NCI-H1048 (cell line): ENCODE measurements around the gene NOX3.

ENCODE experiments used
- DNase-seq: peaks from one replicate; lab custom pipeline; 2025; lab: John Stamatoyannopoulos, UW

NOX3 gene

GRCh38 chr6:155399062-155399744 is 56.4 kb downstream of the NOX3 start:
- no peak for DNase-seq

DNA sequence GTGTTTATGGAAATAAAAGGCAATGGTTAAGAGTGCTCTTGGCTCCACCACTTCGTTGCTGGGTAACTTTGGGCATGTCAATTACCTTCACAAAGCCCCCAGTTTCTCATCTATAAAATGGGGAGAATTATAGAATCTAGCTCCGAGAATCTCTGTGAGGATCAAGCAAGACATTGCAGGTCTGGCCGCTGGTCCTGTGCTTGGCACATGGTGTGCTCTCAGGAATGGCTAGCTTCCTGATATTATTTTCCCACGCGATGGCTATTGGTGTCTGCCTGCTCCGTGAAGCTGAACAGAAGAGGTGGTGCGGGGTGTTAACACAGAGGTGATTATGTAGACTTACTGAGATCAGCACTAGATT is 57.0 kb downstream of the NOX3 start:
- DNase-seq: no peak

DNA sequence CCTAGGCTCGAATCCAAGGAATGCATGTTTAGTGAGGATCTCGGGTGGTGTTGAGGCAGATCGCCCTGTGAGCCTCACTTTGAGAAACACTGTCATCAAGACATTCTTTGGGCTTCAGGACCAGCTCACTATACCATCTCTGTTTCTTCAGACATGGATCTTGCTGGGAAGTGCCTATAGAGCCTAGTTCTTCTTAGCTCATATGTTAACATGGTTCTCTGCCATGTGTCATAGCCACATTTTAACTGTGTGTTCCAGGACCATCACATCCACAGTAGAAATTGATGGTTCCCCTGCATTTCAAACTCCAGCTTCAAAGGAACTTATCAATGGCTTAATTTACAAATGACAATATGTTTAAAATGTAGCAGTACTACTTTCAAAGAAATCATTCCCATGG is 57.4 kb downstream of the NOX3 start:
- DNase-seq: no peak

DNA sequence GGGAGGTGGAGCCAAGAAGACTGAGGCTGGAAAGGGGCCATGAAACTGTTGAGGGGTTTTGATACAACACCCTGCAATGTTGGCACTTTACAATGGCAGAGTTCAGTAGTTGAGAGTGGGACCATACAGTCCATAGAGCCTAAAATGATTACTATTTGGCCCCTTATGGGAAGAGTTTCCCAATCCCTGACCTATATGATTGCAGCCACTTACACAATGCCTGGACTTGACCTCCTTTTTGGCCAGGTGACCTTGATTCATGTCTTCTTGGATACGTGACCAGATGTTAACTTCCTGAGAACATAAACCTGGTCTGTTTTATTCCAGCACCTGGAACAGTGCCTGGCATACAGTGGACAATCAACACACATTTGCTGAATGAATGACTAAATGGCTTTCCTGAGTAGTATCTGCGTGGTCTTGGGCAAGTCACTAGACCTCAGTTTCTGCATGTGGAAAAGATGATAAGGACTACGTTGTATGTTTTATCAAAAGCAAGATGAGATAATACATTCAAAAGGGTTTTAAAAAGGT is 58.4 kb downstream of the NOX3 start:
- DNase-seq: no peak

GRCh38 chr6:155396605-155397004 is 59.0 kb downstream of the NOX3 start:
- DNase-seq: no peak

DNA sequence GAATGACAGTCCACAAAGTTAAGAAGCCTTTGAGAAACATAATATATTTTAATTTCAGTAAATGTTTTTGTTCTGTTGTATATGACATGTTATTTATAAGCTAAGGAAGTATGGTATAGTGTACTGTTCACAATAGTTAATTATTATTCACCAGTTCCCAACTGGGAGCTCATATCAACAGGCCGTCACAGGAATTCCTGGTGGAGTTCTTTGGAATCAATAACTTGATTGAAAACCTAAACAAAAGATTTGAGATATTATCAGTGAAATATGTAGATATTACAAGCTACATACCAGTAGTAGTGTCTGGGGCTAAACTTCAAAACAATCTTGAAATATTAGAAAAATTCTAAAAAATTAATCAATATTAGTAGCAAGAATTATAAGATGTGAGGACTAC is 60.3 kb downstream of the NOX3 start:
- no peak for DNase-seq

- no peak for DNase-seq
Measured at GRCh38 chr6:155389130-155389529, 66.5 kb downstream of the NOX3 start.

GRCh38 chr6:155388591-155388990 is 67.0 kb downstream of the NOX3 start:
- no peak for DNase-seq

GRCh38 chr6:155387481-155387880 is 68.2 kb downstream of the NOX3 start:
- DNase-seq: no peak

- no peak for DNase-seq
Measured at GRCh38 chr6:155384321-155384952, 71.2 kb downstream of the NOX3 start.

- no peak for DNase-seq
Measured at GRCh38 chr6:155383913-155384312, 71.7 kb downstream of the NOX3 start.

DNA sequence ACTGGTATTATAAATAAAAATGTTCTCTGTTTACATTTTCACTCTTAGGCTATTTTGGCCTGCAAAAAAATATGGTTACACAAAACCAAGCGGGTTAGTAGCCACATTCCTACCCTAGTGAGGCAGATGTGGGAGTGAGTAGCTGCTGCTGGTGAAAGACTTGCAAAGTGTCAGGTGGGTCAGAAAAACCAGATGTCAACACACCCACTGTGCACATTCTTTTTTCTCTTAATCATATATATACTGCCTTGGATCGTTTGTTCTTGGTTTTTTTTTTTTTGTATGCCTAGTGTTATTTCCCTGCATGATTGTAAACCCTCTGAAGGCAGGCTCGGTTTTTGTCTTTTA is 73.3 kb downstream of the NOX3 start:
- no peak for DNase-seq

GRCh38 chr6:155381673-155382337 is 73.8 kb downstream of the NOX3 start:
- DNase-seq: no peak

GRCh38 chr6:155380666-155381332 is 74.8 kb downstream of the NOX3 start:
- no peak for DNase-seq

GRCh38 chr6:155378724-155379123 is 76.9 kb downstream of the NOX3 start:
- DNase-seq: no peak

DNA sequence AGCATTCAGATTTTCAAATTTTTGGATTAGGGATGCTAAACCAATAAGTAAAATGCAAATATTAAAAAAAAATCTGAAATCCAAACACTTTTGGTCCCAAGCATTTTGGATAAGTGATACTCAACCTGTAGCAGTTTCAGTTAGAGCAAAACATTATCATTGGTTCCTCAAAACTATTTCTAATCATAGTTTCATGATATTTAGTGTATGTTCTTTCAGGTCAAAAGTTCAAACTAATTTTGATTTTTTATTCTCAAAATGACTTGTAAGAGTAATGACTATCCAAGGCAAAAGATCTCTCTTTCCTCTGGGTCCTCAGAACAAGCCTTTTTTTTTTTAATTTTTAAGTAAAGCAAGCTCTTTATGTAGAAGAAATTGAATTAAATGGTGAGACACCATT is 77.4 kb downstream of the NOX3 start:
- DNase-seq: no peak

- DNase-seq: no peak
Measured at GRCh38 chr6:155377061-155377460, 78.6 kb downstream of the NOX3 start.

- DNase-seq: no peak
Measured at GRCh38 chr6:155375801-155376200, 79.8 kb downstream of the NOX3 start.

GRCh38 chr6:155374681-155375080 is 81.0 kb downstream of the NOX3 start:
- no peak for DNase-seq

DNA sequence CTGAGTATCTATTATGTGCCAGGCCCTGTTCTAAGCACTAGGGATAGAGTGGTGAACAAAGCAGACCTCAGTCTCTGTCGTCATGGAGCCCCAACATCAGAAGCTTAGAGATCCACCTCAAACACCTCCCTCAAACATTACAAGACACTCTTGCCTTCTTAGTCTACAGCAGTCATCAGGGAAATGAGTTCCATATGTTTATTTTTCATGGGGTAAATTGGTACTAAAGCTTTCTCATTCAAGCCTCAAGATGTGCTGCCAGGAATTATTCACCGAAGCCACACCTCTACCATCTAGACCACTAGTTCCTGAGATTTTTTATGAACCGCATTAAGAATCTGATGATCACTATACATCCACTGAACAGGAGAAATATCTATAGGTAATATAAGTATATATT is 82.4 kb downstream of the NOX3 start:
- DNase-seq: no peak

GRCh38 chr6:155372256-155372655 is 83.4 kb downstream of the NOX3 start:
- no peak for DNase-seq

DNA sequence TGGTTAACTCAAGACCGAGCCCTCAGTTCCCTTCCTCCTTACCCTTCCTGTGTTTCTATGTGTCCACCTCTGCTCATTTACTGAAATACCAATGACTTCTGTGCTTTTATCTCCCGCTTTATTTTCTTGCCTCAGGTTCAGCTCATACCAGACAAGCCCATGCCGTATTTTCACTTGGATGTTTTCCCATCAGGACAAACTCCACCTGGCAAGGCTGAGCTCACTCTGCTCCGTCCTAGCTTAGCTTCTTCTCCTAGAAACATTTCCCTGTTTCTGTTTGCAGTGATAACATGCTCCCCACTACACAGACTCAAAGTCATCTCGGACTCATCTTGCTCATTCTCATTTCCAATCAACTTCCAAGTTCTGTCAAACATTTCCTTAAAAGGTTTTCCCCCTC is 84.4 kb downstream of the NOX3 start:
- DNase-seq: no peak

DNA sequence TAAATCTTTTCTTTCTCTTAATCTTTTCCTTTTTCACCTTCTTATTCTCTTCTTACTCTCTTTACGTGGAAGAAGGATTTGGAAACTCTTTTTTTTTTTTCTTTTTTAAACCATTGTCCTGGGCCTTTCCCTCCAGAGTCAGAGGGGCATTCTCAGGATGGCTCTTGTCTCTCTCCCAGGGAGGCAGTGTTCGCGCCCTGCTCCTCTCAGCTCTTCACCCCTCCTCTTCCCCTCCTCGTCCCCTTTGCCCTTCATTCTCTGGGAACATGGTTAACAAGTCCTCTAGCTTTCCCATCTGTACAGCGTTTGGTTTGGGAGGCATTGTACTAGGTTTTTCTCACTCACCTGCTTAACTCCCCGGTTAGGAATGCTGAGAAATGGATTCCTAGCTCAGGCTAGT is 89.3 kb downstream of the NOX3 start:
- no peak for DNase-seq
